ENCODE data around the gene FTL.

FTL gene

GRCh38 chr19:48962849-48963165 is 2.3 kb upstream of the FTL start:
- in situ Hi-C loops (cut with HindIII; ENCODE audit: low pct_ligation_motif_present, low pct_unique_long_range_greater_than_20kb, low sequenced_read_pairs): no loop called here

GRCh38 chr19:48963371-48964204 is 1.5 kb upstream of the FTL start:
- DNase-seq: peak; percentile 64
- in situ Hi-C loops (cut with HindIII; ENCODE audit: low pct_ligation_motif_present, low pct_unique_long_range_greater_than_20kb, low sequenced_read_pairs): no loop called here

More at GRCh38 chr19:48962849-48963165, 2.3 kb upstream of the FTL start:
- no peak for DNase-seq

GRCh38 chr19:48964205-48965039 is 687 bp upstream of the FTL start:
- DNase-seq: peak; percentile 34
- in situ Hi-C loops (cut with HindIII; ENCODE audit: low pct_ligation_motif_present, low pct_unique_long_range_greater_than_20kb, low sequenced_read_pairs): no loop called here

DNA sequence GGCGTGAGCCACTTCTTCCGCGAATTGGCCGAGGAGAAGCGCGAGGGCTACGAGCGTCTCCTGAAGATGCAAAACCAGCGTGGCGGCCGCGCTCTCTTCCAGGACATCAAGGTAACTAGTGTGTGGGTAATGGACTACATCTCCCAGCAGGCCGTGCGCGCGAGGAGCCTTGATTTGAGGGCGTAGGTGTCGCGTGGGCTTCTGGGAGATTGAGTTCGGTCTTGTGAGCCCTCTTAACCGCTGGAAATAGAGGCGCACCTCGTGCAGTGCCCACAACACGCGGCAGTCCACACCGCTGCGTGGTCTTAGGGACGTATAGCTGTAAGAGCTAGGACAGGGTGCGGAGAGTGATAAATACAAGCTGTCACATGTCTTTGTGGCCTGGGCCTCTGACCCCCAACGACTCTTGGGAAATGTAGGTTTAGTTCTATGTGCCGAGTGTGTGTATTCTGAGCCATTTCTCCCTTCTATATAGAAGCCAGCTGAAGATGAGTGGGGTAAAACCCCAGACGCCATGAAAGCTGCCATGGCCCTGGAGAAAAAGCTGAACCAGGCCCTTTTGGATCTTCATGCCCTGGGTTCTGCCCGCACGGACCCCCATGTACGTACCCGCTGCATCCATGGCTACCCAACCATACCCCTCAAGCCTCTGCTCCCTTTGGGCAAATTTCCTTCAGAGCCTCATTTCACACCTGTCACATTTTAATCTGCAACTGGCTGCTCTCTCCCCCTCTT is 864 bp downstream of the FTL start:
- in situ Hi-C loops (cut with HindIII; ENCODE audit: low pct_ligation_motif_present, low pct_unique_long_range_greater_than_20kb, low sequenced_read_pairs): no loop called here

GRCh38 chr19:48966541-48967345 is 1.6 kb downstream of the FTL start:
- in situ Hi-C loops (cut with HindIII; ENCODE audit: low pct_ligation_motif_present, low pct_unique_long_range_greater_than_20kb, low sequenced_read_pairs): no loop called here

More for the DNA sequence above, 864 bp downstream of the FTL start:
- peak; percentile 63 for DNase-seq

DNA sequence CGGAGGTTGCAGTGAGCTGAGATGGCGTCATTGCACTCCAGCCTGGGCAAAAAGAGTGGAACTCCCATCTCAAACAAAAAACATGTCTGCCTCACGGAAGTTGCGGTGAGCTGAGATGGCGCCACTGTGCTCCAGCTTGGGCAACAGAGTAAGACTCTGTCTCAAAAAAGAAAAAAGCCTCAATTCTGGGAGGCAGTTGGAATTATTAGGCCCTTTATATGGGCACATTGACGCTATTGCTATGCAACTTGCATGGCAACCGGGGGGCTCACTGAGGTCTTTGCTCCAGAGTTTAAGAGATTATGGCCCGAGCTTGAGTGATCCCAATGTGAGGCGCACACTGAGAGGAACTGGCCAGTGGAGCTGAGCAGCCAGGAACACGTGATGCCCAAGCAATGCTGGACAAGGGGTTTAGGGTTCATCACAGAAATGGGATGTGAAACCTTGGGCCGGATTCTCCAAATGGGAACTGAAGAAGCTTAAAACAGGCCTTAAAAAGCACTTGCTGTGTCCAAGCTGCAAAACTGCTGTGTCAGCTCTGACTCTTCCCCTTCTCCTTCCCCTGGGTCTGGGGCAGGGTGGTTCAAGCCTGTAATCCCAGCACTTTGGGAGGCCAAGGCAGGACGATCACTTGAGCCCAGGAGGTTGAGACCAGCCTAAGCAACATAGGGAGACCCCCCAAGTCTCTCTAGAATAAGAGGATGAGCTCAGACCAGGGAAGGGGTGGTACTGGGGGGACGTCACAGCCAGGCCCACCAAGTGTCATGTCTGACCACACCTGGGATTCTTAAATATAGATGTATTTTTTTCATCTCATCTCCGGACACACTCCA is 2.5 kb downstream of the FTL start:
- DNase-seq: peak; percentile 32
- in situ Hi-C loops (cut with HindIII; ENCODE audit: low pct_ligation_motif_present, low pct_unique_long_range_greater_than_20kb, low sequenced_read_pairs): no loop called here

More at GRCh38 chr19:48966541-48967345, 1.6 kb downstream of the FTL start:
- DNase-seq: no peak

DNA sequence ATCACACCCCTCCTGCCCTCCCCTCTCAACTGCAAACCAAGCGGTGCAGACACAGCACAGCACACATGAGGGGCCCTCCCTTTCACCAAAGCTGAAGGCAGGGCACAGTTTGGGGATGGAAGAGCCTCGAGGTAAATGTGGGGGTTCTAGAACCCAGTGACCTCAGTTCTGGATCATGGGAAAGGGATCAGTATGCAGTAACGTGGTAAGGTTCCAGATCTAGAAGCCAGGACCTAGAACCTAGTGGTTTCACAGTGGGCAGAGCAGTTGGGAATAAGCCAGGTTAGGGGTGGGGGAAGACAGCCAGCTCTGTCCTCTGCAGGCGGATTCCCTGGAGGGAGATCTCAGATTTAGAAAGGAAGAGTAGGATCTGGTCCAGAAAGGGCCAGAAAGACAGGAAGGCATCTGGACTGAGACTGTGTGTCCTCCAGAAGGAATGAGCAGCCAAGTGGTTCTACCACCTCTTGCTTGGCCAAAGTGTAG is 3.1 kb downstream of the FTL start:
- in situ Hi-C loops (cut with HindIII; ENCODE audit: low pct_ligation_motif_present, low pct_unique_long_range_greater_than_20kb, low sequenced_read_pairs): no loop called here

GRCh38 chr19:48968813-48969218 is 3.7 kb downstream of the FTL start:
- in situ Hi-C loops (cut with HindIII; ENCODE audit: low pct_ligation_motif_present, low pct_unique_long_range_greater_than_20kb, low sequenced_read_pairs): no loop called here

More for the DNA sequence above, 3.1 kb downstream of the FTL start:
- DNase-seq: no peak

DNA sequence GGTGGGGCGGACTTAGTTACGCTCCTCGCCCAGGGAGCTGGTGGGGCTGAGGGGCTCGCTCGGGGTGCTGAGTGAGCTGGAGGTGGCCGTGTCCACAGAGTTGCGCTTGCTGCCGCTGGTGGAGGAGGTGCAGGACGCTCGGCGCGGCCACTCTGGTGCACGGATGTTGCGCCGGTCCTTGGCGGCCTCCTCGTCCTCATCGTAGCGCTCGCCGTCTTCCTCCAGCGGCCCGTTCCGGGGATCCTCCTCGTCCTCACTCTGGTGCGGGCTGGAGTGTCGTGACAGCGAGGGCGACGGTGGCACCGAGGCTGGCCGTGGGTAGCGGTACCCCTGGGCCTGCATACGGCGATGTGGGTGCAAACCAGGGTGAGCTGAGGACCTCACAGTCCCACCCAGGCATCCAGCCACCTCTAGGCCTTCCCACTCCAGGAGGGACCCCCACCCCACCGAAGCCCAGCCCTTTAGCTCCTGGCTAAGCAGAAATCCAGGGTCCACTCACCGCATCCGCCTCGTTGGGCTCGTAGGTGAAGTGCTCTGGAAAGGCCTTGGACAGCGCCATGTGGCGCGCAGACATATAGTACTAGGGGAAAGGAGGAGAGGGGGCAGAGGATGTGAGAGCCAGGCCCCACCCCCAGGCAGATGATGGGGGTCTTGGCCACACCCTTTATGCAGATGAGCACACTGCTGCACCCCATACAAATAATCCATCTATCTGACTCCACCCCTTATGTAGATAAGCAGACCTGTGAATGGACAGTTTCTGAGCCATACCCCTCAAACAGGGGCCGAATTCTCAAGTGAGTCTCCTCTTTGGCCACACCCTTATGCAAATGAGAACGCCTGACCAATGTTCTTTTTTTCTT is 4.4 kb downstream of the FTL start:
- in situ Hi-C loops (cut with HindIII; ENCODE audit: low pct_ligation_motif_present, low pct_unique_long_range_greater_than_20kb, low sequenced_read_pairs): no loop called here
- peak; percentile 39 for DNase-seq

More at GRCh38 chr19:48968813-48969218, 3.7 kb downstream of the FTL start:
- no peak for DNase-seq

DNA sequence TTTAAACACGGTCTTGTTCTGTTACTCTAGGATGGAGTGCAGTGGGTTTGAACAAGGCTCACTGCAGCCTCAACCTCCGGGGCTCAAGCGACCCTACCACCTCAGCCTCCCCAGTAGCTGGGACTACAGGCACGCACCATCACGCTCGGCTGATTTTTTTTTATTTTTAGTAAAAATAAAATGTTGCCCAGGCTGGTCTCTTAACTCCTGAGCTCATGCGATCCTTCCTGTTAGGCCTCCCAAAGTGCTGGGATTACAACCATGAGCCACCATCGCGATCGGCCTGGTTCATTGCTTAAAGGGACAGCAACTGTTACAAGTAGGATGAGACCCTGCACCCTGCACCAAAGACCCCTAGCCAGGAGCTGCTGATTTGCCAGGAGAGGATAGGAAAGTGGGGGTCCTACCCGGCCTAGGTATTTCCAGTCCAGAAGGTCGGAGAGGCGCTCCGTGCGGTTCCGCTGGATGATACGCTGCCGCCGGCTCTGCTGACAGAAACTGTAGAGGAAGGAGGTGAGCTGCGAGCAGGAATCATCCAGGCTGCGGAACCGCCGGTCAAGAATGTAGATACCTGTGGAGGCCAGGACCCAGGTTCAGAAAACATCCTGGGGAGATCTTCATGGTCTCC is 5.1 kb downstream of the FTL start:
- DNase-seq: no peak
- in situ Hi-C loops (cut with HindIII; ENCODE audit: low pct_ligation_motif_present, low pct_unique_long_range_greater_than_20kb, low sequenced_read_pairs): no loop called here

DNA sequence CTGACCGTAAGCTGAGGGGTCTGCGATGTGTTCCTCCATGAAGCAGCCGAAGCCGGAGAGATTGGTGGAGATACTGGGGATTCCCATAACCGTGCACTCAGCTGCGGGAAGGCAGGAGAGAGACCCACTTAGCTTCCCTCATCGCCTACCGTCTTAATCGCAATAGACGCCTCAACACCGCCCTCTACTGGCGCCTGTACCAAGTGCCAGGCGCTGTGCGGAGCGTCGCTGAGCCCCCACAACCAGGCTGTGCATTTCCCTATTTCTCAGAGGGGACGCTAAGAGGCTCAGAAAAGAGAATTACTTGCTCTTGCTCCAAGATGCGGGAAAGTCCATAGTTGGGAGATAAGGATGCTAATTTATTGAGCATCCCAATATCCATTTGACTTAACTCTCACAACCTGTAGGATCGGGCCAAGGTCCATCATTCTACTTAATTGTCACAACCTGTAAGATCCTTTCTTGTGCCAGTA is 5.8 kb downstream of the FTL start:
- in situ Hi-C loops (cut with HindIII; ENCODE audit: low pct_ligation_motif_present, low pct_unique_long_range_greater_than_20kb, low sequenced_read_pairs): no loop called here
- DNase-seq: peak; percentile 73

DNA sequence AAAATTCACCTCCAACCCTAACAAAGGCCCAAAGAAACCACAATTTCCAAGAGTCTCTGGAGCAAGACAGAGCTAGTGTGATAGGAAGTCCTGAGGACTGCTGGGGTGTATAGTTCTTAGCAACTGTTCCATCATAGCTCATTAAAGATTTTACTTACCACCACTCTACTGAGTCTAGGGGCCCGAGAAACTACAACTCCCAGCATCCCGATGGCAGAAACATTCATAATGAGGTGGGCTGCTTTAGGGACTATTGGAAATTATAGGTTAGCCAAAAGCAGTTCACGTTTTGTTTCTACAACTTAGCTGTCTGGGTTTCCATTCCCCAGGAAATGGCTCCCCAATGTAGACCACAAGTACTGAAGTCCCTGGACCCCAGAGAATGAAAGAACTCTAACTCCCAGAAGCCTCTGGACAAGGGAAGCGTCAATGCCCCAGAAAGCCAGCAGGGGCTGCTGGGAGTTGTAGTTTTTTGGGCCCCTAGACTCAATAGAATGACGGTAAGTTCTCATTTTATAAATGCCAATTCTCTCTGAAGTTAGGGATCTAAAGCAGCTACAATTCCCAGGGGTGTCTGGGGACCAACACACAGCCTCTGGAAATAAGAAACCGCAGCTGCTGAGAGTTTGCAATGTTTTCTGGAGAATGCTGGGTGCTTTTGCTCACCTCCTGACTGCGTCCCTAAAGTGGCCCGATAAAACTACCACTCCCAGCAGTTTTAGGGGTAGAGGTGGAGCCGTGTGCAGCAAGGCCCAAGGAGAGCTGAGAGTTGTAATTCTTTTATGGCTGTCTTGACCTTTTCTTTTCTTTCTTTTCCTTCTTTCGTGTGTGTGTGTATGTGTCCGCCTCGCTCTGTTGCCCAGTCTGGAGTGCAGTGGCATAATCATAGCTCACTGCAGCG is 11.1 kb downstream of the FTL start:
- in situ Hi-C loops (cut with HindIII; ENCODE audit: low pct_ligation_motif_present, low pct_unique_long_range_greater_than_20kb, low sequenced_read_pairs): no loop called here
- DNase-seq: no peak

GRCh38 chr19:48977061-48977460 is 12.0 kb downstream of the FTL start:
- no peak for DNase-seq
- in situ Hi-C loops (cut with HindIII; ENCODE audit: low pct_ligation_motif_present, low pct_unique_long_range_greater_than_20kb, low sequenced_read_pairs): no loop called here

GRCh38 chr19:48982280-48982679 is 17.2 kb downstream of the FTL start:
- no peak for DNase-seq
- in situ Hi-C loops (cut with HindIII; ENCODE audit: low pct_ligation_motif_present, low pct_unique_long_range_greater_than_20kb, low sequenced_read_pairs): no loop called here

- no peak for DNase-seq
- in situ Hi-C loops (cut with HindIII; ENCODE audit: low pct_ligation_motif_present, low pct_unique_long_range_greater_than_20kb, low sequenced_read_pairs): no loop called here
These were observed 20.6 kb downstream of the FTL start for GRCh38 chr19:48985711-48986110.
